Measurements from ENCODE around the gene BMP6. TPM values are rescaled to one million over a fixed set of nuclear protein-coding genes. Genes with fewer than 3 reads are reported as not detected.

The BMP6 gene
- total and polyA plus RNA-seq, 2 of the 4 experiments (the other 2 are of a cell fraction), result 0.18 to 0.19 TPM

GRCh38 chr6:7818257-7819214 lies 92.6 kb downstream of the BMP6 start (continued):
- TF ChIP-seq BHLHE40 (IDR thresholded peaks at IDR 0.05; ENCODE audit: low read depth, low read length) (no peak), CEBPB (IDR thresholded peaks at IDR 0.05; ENCODE audit: low read depth, low read length) (no peak)

DNA sequence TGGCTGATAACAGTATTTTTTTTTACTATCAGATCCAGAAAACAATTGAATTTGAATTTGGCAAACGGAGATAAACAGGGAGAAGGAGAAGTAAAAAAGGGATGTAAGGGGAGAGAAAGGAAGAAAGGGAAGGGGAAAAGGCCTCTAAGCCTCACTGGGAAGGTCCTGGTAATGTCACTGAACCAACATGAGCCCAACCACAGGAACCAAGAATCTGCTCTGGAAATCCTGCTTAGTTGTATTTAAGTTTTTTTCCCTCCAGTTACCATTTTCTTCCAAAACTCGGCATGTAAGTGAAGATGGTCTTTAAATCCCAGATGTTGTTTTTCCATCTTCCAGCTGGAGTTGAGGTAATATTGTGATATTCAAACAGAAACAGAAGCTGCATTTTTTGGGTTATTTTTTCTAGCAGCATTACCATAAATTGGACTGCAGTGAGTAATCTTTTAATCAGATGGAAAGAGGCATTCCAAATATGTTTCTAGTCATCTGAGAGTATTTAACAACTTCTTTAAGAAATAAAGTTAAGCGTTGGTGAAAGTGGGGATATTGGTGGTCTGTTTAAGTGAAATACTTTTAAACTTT lies 93.6 kb downstream of the BMP6 start:
- in situ Hi-C loops (cut with MboI; ENCODE audit: low sequenced_read_pairs) (no loop called here), dilution Hi-C loops (cut with HindIII; ENCODE audit: low sequenced_read_pairs, unreplicated experiment) (no loop called here), intact Hi-C loops (cut with micrococcal nuclease) (no loop called here)
- peak overlapping the region; percentile 28; the same call in 1 of the 2 replicates for H3K18ac ChIP-seq (ENCODE audit: low read depth, low read length)
- H3K23ac ChIP-seq (ENCODE audit: low read depth, low read length), result no peak overlapping the region
- H3K9me1 ChIP-seq (ENCODE audit: insufficient read depth, low read length), result no peaks in the 10 kb centered on the region; the same call in 1 of the 2 replicates
- H2BK20ac ChIP-seq (ENCODE audit: low read depth, low read length), result no peak overlapping the region
- ATAC-seq (ENCODE audit: low read depth), result peak; percentile 84
- no peaks in the 10 kb centered on the region for H3K9me3 ChIP-seq (ENCODE audit: control insufficient read depth, insufficient read depth, low read length)
- no peak overlapping the region for H3K4me3 ChIP-seq (ENCODE audit: insufficient read depth, low read depth, low read length)
- H3K4me1 ChIP-seq (ENCODE audit: control insufficient read depth, insufficient read depth, low read length), result peaks cover 6% of the 10 kb centered on the region; the same call in 1 of the 2 replicates
- H3K36me3 ChIP-seq (ENCODE audit: control insufficient read depth, insufficient read depth, low read length), result no peaks in the 10 kb centered on the region
- H3K4me2 ChIP-seq (ENCODE audit: low read depth, low read length), result peak overlapping the region; percentile 2; the same call in 1 of the 2 replicates
- H2AK9ac ChIP-seq (replicated peaks; ENCODE audit: low read depth, low read length, poor library complexity), result no peak overlapping the region
- no peak overlapping the region for H2BK15ac ChIP-seq (ENCODE audit: low read depth, low read length)
- H4K91ac ChIP-seq (ENCODE audit: insufficient read depth, low read depth, low read length), result no peak overlapping the region
- peak; percentile 42 for DNase-seq
- H2BK120ac ChIP-seq (ENCODE audit: low read depth, low read length), result no peak overlapping the region
- H2AFZ ChIP-seq (replicated peaks; ENCODE audit: low read length, poor library complexity), result no peak overlapping the region
- H3K56ac ChIP-seq (ENCODE audit: extremely low read depth, insufficient read depth, low read length), result no peak overlapping the region
- peak overlapping the region; percentile 52; the same call in 1 of the 2 replicates for H3K27ac ChIP-seq (ENCODE audit: insufficient read depth, low read length)
- TF ChIP-seq RAD21 (IDR thresholded peaks at IDR 0.05; ENCODE audit: low read length), result no peak
- TF ChIP-seq, protein P1, sequence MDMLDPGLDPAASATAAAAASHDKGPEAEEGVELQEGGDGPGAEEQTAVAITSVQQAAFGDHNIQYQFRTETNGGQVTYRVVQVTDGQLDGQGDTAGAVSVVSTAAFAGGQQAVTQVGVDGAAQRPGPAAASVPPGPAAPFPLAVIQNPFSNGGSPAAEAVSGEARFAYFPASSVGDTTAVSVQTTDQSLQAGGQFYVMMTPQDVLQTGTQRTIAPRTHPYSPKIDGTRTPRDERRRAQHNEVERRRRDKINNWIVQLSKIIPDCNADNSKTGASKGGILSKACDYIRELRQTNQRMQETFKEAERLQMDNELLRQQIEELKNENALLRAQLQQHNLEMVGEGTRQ (IDR thresholded peaks at IDR 0.05; ENCODE audit: low read depth, low read length), result no peak
- TF ChIP-seq MXI1 (IDR thresholded peaks at IDR 0.05; ENCODE audit: borderline replicate concordance, low read depth, low read length), result no peak
- TF ChIP-seq FOS (IDR thresholded peaks at IDR 0.05; ENCODE audit: low read depth, low read length), result no peak
- TF ChIP-seq MAZ (IDR thresholded peaks at IDR 0.05; ENCODE audit: borderline replicate concordance, low read depth, low read length), result no peak
- TF ChIP-seq CTCF (conservative IDR thresholded peaks at IDR 0.05; ENCODE audit: low read depth, low read length), result no peak
- no peak for TF ChIP-seq MAFK (IDR thresholded peaks at IDR 0.05; ENCODE audit: low read depth, low read length)
- no peaks in the 10 kb centered on the region for H3K79me1 ChIP-seq (ENCODE audit: low read depth in 1 of 2, low read length in 2 of 2)
- no peak overlapping the region for H3K14ac ChIP-seq (replicated peaks; ENCODE audit: low read depth, low read length)
- ChIA-PET POLR2A (ENCODE audit: unreplicated experiment) (no interaction called here), CTCF (no interaction called here)
- no peak overlapping the region; a peak in 1 of 4 replicates for H4K8ac ChIP-seq (ENCODE audit: low read depth in 2 of 2, low read length in 2 of 2)
- WGBS, 2 experiments (ENCODE audit: extremely low coverage in 2 of 2, insufficient read length in 1 of 2), result no CpG with 5 or more reads among the region's 3 CpGs
- no peak overlapping the region for H3K9ac ChIP-seq (ENCODE audit: low read depth, low read length)
- peak overlapping the region; percentile 26; the same call in 1 of the 2 replicates for H4K5ac ChIP-seq (ENCODE audit: low read depth, low read length)
- H2AK5ac ChIP-seq (ENCODE audit: low read depth, low read length), result no peak overlapping the region
- no peaks in the 10 kb centered on the region; the same call in 1 of the 2 replicates for H4K20me1 ChIP-seq (ENCODE audit: insufficient read depth, low read length)
- no peak overlapping the region for H2BK5ac ChIP-seq (ENCODE audit: low read depth, low read length, poor library complexity, severe bottlenecking)
- no peak overlapping the region for H3K4ac ChIP-seq (ENCODE audit: low read depth, low read length)
- no peaks in the 10 kb centered on the region for H3K27me3 ChIP-seq (ENCODE audit: control insufficient read depth, insufficient read depth, low read length)
- no TSS peak for BruUV-seq (replicated peaks)
